ENCODE measurements around the gene ZGRF1.
"Not testable (repeated sequence)": the region's sequence is repeated elsewhere in the genome, so short reads cannot be mapped to it uniquely, and the experiment has no call there.

DNA sequence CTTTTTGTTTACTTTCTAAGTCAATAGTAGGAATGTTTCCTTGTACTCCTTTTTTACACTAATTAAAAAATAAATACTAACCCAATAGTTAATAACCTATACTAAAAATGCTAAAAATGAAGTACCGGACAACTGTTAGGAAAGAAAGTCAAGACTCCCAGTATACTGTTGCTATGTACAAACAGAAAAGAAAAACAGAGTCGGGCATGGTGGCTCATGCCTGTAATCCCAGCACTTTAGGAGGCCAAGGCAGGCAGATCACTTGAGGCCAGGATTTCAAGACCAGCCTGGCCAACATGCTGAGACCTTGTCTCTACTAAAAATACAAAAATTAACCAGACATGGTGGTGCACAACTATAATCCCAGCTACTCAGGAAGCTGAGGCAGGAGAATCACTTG, 23.9 kb downstream of the ZGRF1 start:
- TF ChIP-seq, protein P1, sequence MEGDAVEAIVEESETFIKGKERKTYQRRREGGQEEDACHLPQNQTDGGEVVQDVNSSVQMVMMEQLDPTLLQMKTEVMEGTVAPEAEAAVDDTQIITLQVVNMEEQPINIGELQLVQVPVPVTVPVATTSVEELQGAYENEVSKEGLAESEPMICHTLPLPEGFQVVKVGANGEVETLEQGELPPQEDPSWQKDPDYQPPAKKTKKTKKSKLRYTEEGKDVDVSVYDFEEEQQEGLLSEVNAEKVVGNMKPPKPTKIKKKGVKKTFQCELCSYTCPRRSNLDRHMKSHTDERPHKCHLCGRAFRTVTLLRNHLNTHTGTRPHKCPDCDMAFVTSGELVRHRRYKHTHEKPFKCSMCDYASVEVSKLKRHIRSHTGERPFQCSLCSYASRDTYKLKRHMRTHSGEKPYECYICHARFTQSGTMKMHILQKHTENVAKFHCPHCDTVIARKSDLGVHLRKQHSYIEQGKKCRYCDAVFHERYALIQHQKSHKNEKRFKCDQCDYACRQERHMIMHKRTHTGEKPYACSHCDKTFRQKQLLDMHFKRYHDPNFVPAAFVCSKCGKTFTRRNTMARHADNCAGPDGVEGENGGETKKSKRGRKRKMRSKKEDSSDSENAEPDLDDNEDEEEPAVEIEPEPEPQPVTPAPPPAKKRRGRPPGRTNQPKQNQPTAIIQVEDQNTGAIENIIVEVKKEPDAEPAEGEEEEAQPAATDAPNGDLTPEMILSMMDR (IDR thresholded peaks at IDR 0.05) = not testable (repeated sequence)
- TF ChIP-seq POLR2A (IDR thresholded peaks at IDR 0.05) = not testable (repeated sequence)

Measured in esophagus squamous epithelium (tissue), 4 donors.